Measurements from ENCODE around the gene PDE11A.

Gene PDE11A

GRCh38 chr2:177906041-177906718 is 166.4 kb downstream of the PDE11A start:
- DNase-seq (ENCODE audit: insufficient read length): peak; percentile 21
- FAIRE-seq: peak; percentile 97
- no peak for TF ChIP-seq POLR2AphosphoS5 (IDR thresholded peaks at IDR 0.05; ENCODE audit: low read depth, low read length)
- no peak for TF ChIP-seq TAF1 (IDR thresholded peaks at IDR 0.05; ENCODE audit: borderline replicate concordance, low read depth, low read length)
- TF ChIP-seq POLR2A (IDR thresholded peaks at IDR 0.05; ENCODE audit: low read depth, low read length): no peak

GRCh38 chr2:177905640-177906039 is 166.9 kb downstream of the PDE11A start:
- DNase-seq (ENCODE audit: insufficient read length): no peak
- FAIRE-seq: no peak
- no peak for TF ChIP-seq POLR2AphosphoS5 (IDR thresholded peaks at IDR 0.05; ENCODE audit: low read depth, low read length)
- TF ChIP-seq TAF1 (IDR thresholded peaks at IDR 0.05; ENCODE audit: borderline replicate concordance, low read depth, low read length): no peak
- TF ChIP-seq POLR2A (IDR thresholded peaks at IDR 0.05; ENCODE audit: low read depth, low read length): no peak

- TF ChIP-seq POLR2AphosphoS5 (IDR thresholded peaks at IDR 0.05; ENCODE audit: low read depth, low read length) (no peak), TAF1 (IDR thresholded peaks at IDR 0.05; ENCODE audit: borderline replicate concordance, low read depth, low read length) (no peak), POLR2A (IDR thresholded peaks at IDR 0.05; ENCODE audit: low read depth, low read length) (no peak)
- DNase-seq (ENCODE audit: insufficient read length): no peak
- FAIRE-seq: no peak
These were observed 170.0 kb downstream of the PDE11A start for GRCh38 chr2:177902395-177903163.

- no peak for FAIRE-seq
These were observed 172.5 kb downstream of the PDE11A start for GRCh38 chr2:177900082-177900481.

GRCh38 chr2:177897278-177897677 is 175.3 kb downstream of the PDE11A start:
- TF ChIP-seq TAF1 (IDR thresholded peaks at IDR 0.05; ENCODE audit: borderline replicate concordance, low read depth, low read length) (no peak), POLR2AphosphoS5 (IDR thresholded peaks at IDR 0.05; ENCODE audit: low read depth, low read length) (no peak), POLR2A (IDR thresholded peaks at IDR 0.05; ENCODE audit: low read depth, low read length) (no peak)
- DNase-seq (ENCODE audit: insufficient read length) (no peak), FAIRE-seq (no peak)

More at GRCh38 chr2:177900082-177900481, 172.5 kb downstream of the PDE11A start:
- TF ChIP-seq POLR2A (IDR thresholded peaks at IDR 0.05; ENCODE audit: low read depth, low read length) (no peak), POLR2AphosphoS5 (IDR thresholded peaks at IDR 0.05; ENCODE audit: low read depth, low read length) (no peak), TAF1 (IDR thresholded peaks at IDR 0.05; ENCODE audit: borderline replicate concordance, low read depth, low read length) (no peak)
- no peak for DNase-seq (ENCODE audit: insufficient read length)

- FAIRE-seq (no peak), DNase-seq (ENCODE audit: insufficient read length) (no peak)
- TF ChIP-seq POLR2A (IDR thresholded peaks at IDR 0.05; ENCODE audit: low read depth, low read length) (no peak), POLR2AphosphoS5 (IDR thresholded peaks at IDR 0.05; ENCODE audit: low read depth, low read length) (no peak), TAF1 (IDR thresholded peaks at IDR 0.05; ENCODE audit: borderline replicate concordance, low read depth, low read length) (no peak)
These were observed 176.0 kb downstream of the PDE11A start for GRCh38 chr2:177896587-177896986.

- no peak for FAIRE-seq
- no peak for DNase-seq (ENCODE audit: insufficient read length)
- TF ChIP-seq POLR2AphosphoS5 (IDR thresholded peaks at IDR 0.05; ENCODE audit: low read depth, low read length) (no peak), TAF1 (IDR thresholded peaks at IDR 0.05; ENCODE audit: borderline replicate concordance, low read depth, low read length) (no peak)
These were observed 178.0 kb downstream of the PDE11A start for GRCh38 chr2:177894546-177894945.

- FAIRE-seq: no peak
- TF ChIP-seq TAF1 (IDR thresholded peaks at IDR 0.05; ENCODE audit: borderline replicate concordance, low read depth, low read length): no peak
- TF ChIP-seq POLR2A (IDR thresholded peaks at IDR 0.05; ENCODE audit: low read depth, low read length): no peak
- no peak for TF ChIP-seq POLR2AphosphoS5 (IDR thresholded peaks at IDR 0.05; ENCODE audit: low read depth, low read length)
- no peak for DNase-seq (ENCODE audit: insufficient read length)
These were observed 178.7 kb downstream of the PDE11A start for GRCh38 chr2:177893880-177894279.

- FAIRE-seq (no peak), DNase-seq (ENCODE audit: insufficient read length) (no peak)
- TF ChIP-seq POLR2A (IDR thresholded peaks at IDR 0.05; ENCODE audit: low read depth, low read length) (no peak), TAF1 (IDR thresholded peaks at IDR 0.05; ENCODE audit: borderline replicate concordance, low read depth, low read length) (no peak), POLR2AphosphoS5 (IDR thresholded peaks at IDR 0.05; ENCODE audit: low read depth, low read length) (no peak)
These were observed 181.0 kb downstream of the PDE11A start for GRCh38 chr2:177891533-177891932.

GRCh38 chr2:177889818-177890460 is 182.6 kb downstream of the PDE11A start:
- DNase-seq (ENCODE audit: insufficient read length) (no peak), FAIRE-seq (no peak)
- TF ChIP-seq TAF1 (IDR thresholded peaks at IDR 0.05; ENCODE audit: borderline replicate concordance, low read depth, low read length) (no peak), POLR2A (IDR thresholded peaks at IDR 0.05; ENCODE audit: low read depth, low read length) (no peak), POLR2AphosphoS5 (IDR thresholded peaks at IDR 0.05; ENCODE audit: low read depth, low read length) (no peak)

GRCh38 chr2:177888581-177888980 is 184.0 kb downstream of the PDE11A start:
- FAIRE-seq (no peak), DNase-seq (ENCODE audit: insufficient read length) (no peak)
- TF ChIP-seq POLR2AphosphoS5 (IDR thresholded peaks at IDR 0.05; ENCODE audit: low read depth, low read length) (no peak), TAF1 (IDR thresholded peaks at IDR 0.05; ENCODE audit: borderline replicate concordance, low read depth, low read length) (no peak), POLR2A (IDR thresholded peaks at IDR 0.05; ENCODE audit: low read depth, low read length) (no peak)

Measured in GM12892 (cell line).